Neural progenitor cell (in vitro differentiated cells): Measurements from ENCODE around the gene POLG2. TPM values are rescaled to one million over a fixed set of nuclear protein-coding genes. Genes with fewer than 3 reads are reported as not detected.
"Not testable (repeated sequence)": the region's sequence is repeated elsewhere in the genome, so short reads cannot be mapped to it uniquely, and the experiment has no call there.

Source experiments
- DNase-seq: peaks from one replicate; pipeline ENCODE4 v3.0.0-alpha.2; 2016; ENCODE audit warnings: low spot score
- H2AFZ ChIP-seq: fragments of 200-600 bp; sonication (generic); replicated peaks from 2 replicates; pipeline ENCODE4 v1.6.1; 2016; ENCODE audit warnings: antibody characterized with exemption
- H3F3A ChIP-seq: fragments of 200-600 bp; sonication (generic); 2 replicates; pipeline ENCODE4 v1.6.1; 2016; ENCODE audit warnings: antibody characterized with exemption, low read depth
- H3K27ac ChIP-seq: fragments of 200-600 bp; sonication (generic); 2 replicates; pipeline ENCODE4 v1.5.1; 2016; ENCODE audit warnings: mild to moderate bottlenecking
- H3K27me3 ChIP-seq: fragments of 200-600 bp; sonication (generic); 2 replicates; pipeline ENCODE4 v1.6.1; 2016; ENCODE audit warnings: mild to moderate bottlenecking, moderate library complexity
- H3K36me3 ChIP-seq: fragments of 200-600 bp; sonication (generic); 2 replicates; pipeline ENCODE4 v1.5.1; 2016
- H3K4me1 ChIP-seq: fragments of 200-600 bp; sonication (generic); 2 replicates; pipeline ENCODE4 v1.6.1; 2016; ENCODE audit warnings: mixed run types
- H3K4me2 ChIP-seq: fragments of 200-600 bp; sonication (generic); 2 replicates; pipeline ENCODE4 v1.6.1; 2016
- H3K4me3 ChIP-seq: fragments of 200-600 bp; sonication (generic); 2 replicates; pipeline ENCODE4 v1.5.1; 2016
- H3K79me2 ChIP-seq: fragments of 200-600 bp; sonication (generic); 2 replicates; pipeline ENCODE4 v1.6.1; 2016; ENCODE audit warnings: low read depth
- H3K9ac ChIP-seq: fragments of 200-600 bp; sonication (generic); 2 replicates; pipeline ENCODE4 v1.6.1; 2016
- H3K9me3 ChIP-seq: fragments of 200-600 bp; sonication (generic); 2 replicates; pipeline ENCODE4 v1.5.1; 2016; ENCODE audit warnings: low read depth
- H4K20me1 ChIP-seq: fragments of 200-600 bp; sonication (generic); 2 replicates; pipeline ENCODE4 v1.6.1; 2016; ENCODE audit warnings: low read depth
- H3K27ac Mint-ChIP-seq: 3 replicates; pipeline ENCODE4 v1.8.0; 2021; ENCODE audit warnings: mixed read lengths
- H3K27me3 Mint-ChIP-seq: 2 replicates; pipeline ENCODE4 v1.8.0; 2022; ENCODE audit warnings: low read depth, mild to moderate bottlenecking, inconsistent platforms, moderate library complexity, mixed read lengths; ENCODE audit not compliant: insufficient read depth
- H3K36me3 Mint-ChIP-seq: 3 replicates; pipeline ENCODE4 v1.8.0; 2021; ENCODE audit warnings: mixed read lengths
- H3K4me1 Mint-ChIP-seq: 3 replicates; pipeline ENCODE4 v1.8.0; 2021; ENCODE audit warnings: mixed read lengths
- H3K4me3 Mint-ChIP-seq: 3 replicates; pipeline ENCODE4 v1.8.0; 2021; ENCODE audit warnings: mild to moderate bottlenecking, moderate library complexity, mixed read lengths
- H3K9me3 Mint-ChIP-seq: 3 replicates; pipeline ENCODE4 v1.8.0; 2020; ENCODE audit warnings: mixed read lengths
- EZH2 ChIP-seq: fragments of 200-600 bp; sonication (generic); IDR thresholded peaks from 2 replicates; pipeline ENCODE4 v1.6.1; 2017; ENCODE audit warnings: antibody characterized with exemption, mild to moderate bottlenecking, moderate library complexity
- EZH2phosphoT487 ChIP-seq: fragments of 200-600 bp; sonication (generic); IDR thresholded peaks from 2 replicates; pipeline ENCODE4 v1.6.1; 2017; ENCODE audit warnings: antibody characterized with exemption
- total RNA-seq: library from RNA; depleted of rRNA; stranded (reverse); fragments of >200 nt; gene quantifications from 2 replicates; pipeline ENCODE4 v1.2.3, GENCODE V29; 2015; ENCODE audit warnings: low replicate concordance
- TF ChIP-seq, protein P1 (sequence below): fragments of 200-600 bp; sonication (generic); IDR thresholded peaks from 2 replicates; pipeline ENCODE4 v1.5.1; 2017; ENCODE audit warnings: antibody characterized with exemption, mild to moderate bottlenecking

POLG2 gene
- total RNA-seq, 1 donor from 2014 or later = 33.9 TPM

DNA sequence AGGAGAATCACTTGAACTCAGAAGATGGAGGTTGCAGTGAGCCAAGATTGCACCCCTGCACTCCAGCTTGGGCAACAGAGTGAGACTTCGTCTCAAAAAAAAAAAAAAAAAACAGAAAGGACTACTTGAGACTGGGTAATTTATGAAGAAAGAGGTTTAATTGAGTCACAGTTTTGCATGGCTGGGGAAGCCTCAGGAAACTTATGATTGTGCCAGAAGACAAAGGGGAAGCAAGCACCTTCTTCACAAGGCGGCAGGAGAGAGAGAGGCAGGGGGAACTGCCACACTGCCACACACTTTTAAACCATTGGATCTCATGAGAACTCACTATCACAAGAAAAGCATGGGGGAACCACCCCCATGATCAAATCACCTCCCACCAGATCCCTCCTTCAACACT, 56.9 kb downstream of the POLG2 start:
- no peaks in the 10 kb centered on the region for H3K4me1 Mint-ChIP-seq
- no peak overlapping the region for H3K4me3 Mint-ChIP-seq
- no peak overlapping the region for H3K4me2 ChIP-seq
- peaks cover 5% of the 10 kb centered on the region for H3K36me3 Mint-ChIP-seq
- H3F3A ChIP-seq = no peaks in the 10 kb centered on the region
- H3K9me3 Mint-ChIP-seq = peaks cover 35% of the 10 kb centered on the region
- H3K27me3 ChIP-seq = no peaks in the 10 kb centered on the region
- peaks cover 5% of the 10 kb centered on the region for H3K27me3 Mint-ChIP-seq
- peaks cover 12% of the 10 kb centered on the region for H3K9me3 ChIP-seq
- H3K9ac ChIP-seq = no peak overlapping the region
- H3K27ac Mint-ChIP-seq = no peak overlapping the region
- H3K4me3 ChIP-seq = no peak overlapping the region
- no peaks in the 10 kb centered on the region for H3K79me2 ChIP-seq
- DNase-seq = no peak
- no peaks in the 10 kb centered on the region for H4K20me1 ChIP-seq
- no peak overlapping the region for H3K27ac ChIP-seq
- H3K4me1 ChIP-seq = no peaks in the 10 kb centered on the region
- no peak overlapping the region for H2AFZ ChIP-seq
- no peaks in the 10 kb centered on the region for H3K36me3 ChIP-seq
- TF ChIP-seq EZH2phosphoT487 (no peak), EZH2 (no peak)
- TF ChIP-seq, protein P1, sequence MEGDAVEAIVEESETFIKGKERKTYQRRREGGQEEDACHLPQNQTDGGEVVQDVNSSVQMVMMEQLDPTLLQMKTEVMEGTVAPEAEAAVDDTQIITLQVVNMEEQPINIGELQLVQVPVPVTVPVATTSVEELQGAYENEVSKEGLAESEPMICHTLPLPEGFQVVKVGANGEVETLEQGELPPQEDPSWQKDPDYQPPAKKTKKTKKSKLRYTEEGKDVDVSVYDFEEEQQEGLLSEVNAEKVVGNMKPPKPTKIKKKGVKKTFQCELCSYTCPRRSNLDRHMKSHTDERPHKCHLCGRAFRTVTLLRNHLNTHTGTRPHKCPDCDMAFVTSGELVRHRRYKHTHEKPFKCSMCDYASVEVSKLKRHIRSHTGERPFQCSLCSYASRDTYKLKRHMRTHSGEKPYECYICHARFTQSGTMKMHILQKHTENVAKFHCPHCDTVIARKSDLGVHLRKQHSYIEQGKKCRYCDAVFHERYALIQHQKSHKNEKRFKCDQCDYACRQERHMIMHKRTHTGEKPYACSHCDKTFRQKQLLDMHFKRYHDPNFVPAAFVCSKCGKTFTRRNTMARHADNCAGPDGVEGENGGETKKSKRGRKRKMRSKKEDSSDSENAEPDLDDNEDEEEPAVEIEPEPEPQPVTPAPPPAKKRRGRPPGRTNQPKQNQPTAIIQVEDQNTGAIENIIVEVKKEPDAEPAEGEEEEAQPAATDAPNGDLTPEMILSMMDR = no peak

- H3K27ac Mint-ChIP-seq, H3K27ac ChIP-seq, H3K79me2 ChIP-seq, H3K4me1 ChIP-seq, H3K4me2 ChIP-seq, H3K27me3 ChIP-seq, H4K20me1 ChIP-seq, H3K36me3 Mint-ChIP-seq, H3K4me3 Mint-ChIP-seq, H3K4me1 Mint-ChIP-seq, DNase-seq, H3F3A ChIP-seq, H3K4me3 ChIP-seq, H3K9ac ChIP-seq, H2AFZ ChIP-seq, H3K27me3 Mint-ChIP-seq, H3K36me3 ChIP-seq: not testable (repeated sequence)
- peaks cover 12% of the 10 kb centered on the region for H3K9me3 ChIP-seq
- H3K9me3 Mint-ChIP-seq = peaks cover 37% of the 10 kb centered on the region
Observed at GRCh38 chr17:64439521-64439920, 57.3 kb downstream of the POLG2 start.

DNA sequence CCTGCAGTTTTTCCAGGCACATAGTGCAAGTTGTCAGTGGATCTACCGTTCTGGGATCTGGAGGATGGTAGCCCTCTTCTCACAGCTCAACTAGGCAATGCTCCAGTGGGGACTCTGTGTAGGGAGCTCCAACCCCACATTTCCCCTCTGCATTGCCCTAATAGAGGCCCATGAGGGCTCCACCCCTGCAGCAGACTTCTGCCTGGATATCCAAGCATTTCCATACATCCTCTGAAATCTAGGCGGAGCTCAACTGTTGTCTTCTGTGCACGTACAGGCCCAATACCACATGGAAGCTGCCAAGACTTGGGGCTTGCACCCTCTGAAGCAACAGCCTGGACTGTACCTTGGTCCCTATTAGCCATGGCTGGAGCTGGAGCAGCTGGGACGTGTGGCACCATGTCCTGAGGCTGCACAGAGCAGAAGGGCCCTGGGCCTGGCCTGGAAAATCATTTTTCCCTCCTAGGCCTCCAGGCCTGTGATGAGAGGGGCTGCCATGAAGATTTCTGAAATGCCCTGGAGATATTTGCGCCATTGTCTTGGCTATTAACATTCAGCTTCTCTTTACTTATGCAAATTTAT, 58.8 kb downstream of the POLG2 start:
- Histone ChIP-seq H3F3A (no peaks in the 10 kb centered on the region), H3K27ac (no peak overlapping the region), H3K79me2 (no peaks in the 10 kb centered on the region), H3K27me3 (no peaks in the 10 kb centered on the region), H3K9ac (no peak overlapping the region), H3K4me2 (no peak overlapping the region), H3K4me1 (no peaks in the 10 kb centered on the region), H3K36me3 (no peaks in the 10 kb centered on the region), H3K4me3 (no peak overlapping the region), H4K20me1 (no peaks in the 10 kb centered on the region), H2AFZ (no peak overlapping the region), H3K9me3 (peaks cover 12% of the 10 kb centered on the region)
- Mint-ChIP-seq H3K4me1 (no peaks in the 10 kb centered on the region), H3K27me3 (peaks cover 5% of the 10 kb centered on the region), H3K27ac (no peak overlapping the region), H3K9me3 (peaks cover 41% of the 10 kb centered on the region), H3K4me3 (no peak overlapping the region), H3K36me3 (peaks cover 5% of the 10 kb centered on the region)
- DNase-seq = no peak
- TF ChIP-seq EZH2 (no peak), EZH2phosphoT487 (no peak)
- TF ChIP-seq, protein P1 = no peak

- peaks cover 3% of the 10 kb centered on the region for H3K4me1 Mint-ChIP-seq
- H3K9me3 ChIP-seq = no peaks in the 10 kb centered on the region
- H3K36me3 ChIP-seq = no peaks in the 10 kb centered on the region
- no peak overlapping the region for H2AFZ ChIP-seq
- H3K4me1 ChIP-seq = no peaks in the 10 kb centered on the region
- DNase-seq = no peak
- peaks cover 10% of the 10 kb centered on the region for H3K9me3 Mint-ChIP-seq
- H4K20me1 ChIP-seq = no peaks in the 10 kb centered on the region
- H3K4me3 ChIP-seq = no peak overlapping the region
- H3F3A ChIP-seq = no peaks in the 10 kb centered on the region
- H3K27ac Mint-ChIP-seq = no peak overlapping the region
- H3K27me3 ChIP-seq = no peaks in the 10 kb centered on the region
- H3K27ac ChIP-seq = no peak overlapping the region
- no peak overlapping the region for H3K9ac ChIP-seq
- no peak overlapping the region for H3K4me2 ChIP-seq
- H3K4me3 Mint-ChIP-seq = no peak overlapping the region
- H3K36me3 Mint-ChIP-seq = no peaks in the 10 kb centered on the region
- no peaks in the 10 kb centered on the region for H3K79me2 ChIP-seq
- H3K27me3 Mint-ChIP-seq = peaks cover 2% of the 10 kb centered on the region
- TF ChIP-seq, protein P1 = no peak
- TF ChIP-seq EZH2 (no peak), EZH2phosphoT487 (no peak)
Observed at GRCh38 chr17:64431534-64431933, 65.3 kb downstream of the POLG2 start.

GRCh38 chr17:64430036-64430435, 66.8 kb downstream of the POLG2 start:
- H3K27ac Mint-ChIP-seq, H3K4me1 Mint-ChIP-seq, H3K36me3 Mint-ChIP-seq, H3K9ac ChIP-seq, H3K4me3 ChIP-seq, H3K4me3 Mint-ChIP-seq, H3K9me3 Mint-ChIP-seq, DNase-seq, H3K9me3 ChIP-seq, H3K27ac ChIP-seq, H3K79me2 ChIP-seq, H4K20me1 ChIP-seq, H3F3A ChIP-seq, H3K4me2 ChIP-seq, H3K27me3 ChIP-seq, H2AFZ ChIP-seq, H3K36me3 ChIP-seq, H3K4me1 ChIP-seq, H3K27me3 Mint-ChIP-seq: not testable (repeated sequence)
